Heart right ventricle (tissue), 16 donors: ENCODE data around the gene GLCE. TPM values are rescaled to one million over a fixed set of nuclear protein-coding genes. Genes with fewer than 3 reads are reported as not detected.

Experiments
- ATAC-seq, 8 donors: fragments of 200-7000 bp; cut with Tn5 transposase; one replicate each; pipeline ENCODE4 v1.9.1; 2020; ENCODE audit warnings: mild to moderate bottlenecking in 8 of 8, moderate library complexity in 8 of 8, moderate number of reproducible peaks in 1 of 8
- DNase-seq, 2 donors: peaks; one replicate each; pipeline ENCODE4 v3.0.0-alpha.2; 2020
- H3K27ac ChIP-seq, 10 donors: fragments of 200-600 bp; sonication (generic) in 2 of 10; one replicate each; pipeline versions ENCODE4 v1.5.0 to v1.8.0; 2020 to 2022; ENCODE audit warnings: mild to moderate bottlenecking in 3 of 10
- H3K27me3 ChIP-seq, 7 donors: fragments of 200-600 bp; one replicate each; pipeline ENCODE4 v1.8.0; 2021 to 2022; ENCODE audit warnings: mild to moderate bottlenecking in 2 of 7
- H3K36me3 ChIP-seq, 9 donors: fragments of 200-600 bp; sonication (generic) in 1 of 9; one replicate each; pipeline versions ENCODE4 v1.5.0 to v1.8.0; 2020 to 2022; ENCODE audit warnings: mild to moderate bottlenecking in 2 of 9
- H3K4me1 ChIP-seq, 9 donors: fragments of 200-600 bp; sonication (generic) in 1 of 9; one replicate each; pipeline versions ENCODE4 v1.5.0 to v1.8.0; 2020 to 2022; ENCODE audit warnings: mild to moderate bottlenecking in 4 of 9
- H3K4me3 ChIP-seq, 10 donors: fragments of 200-600 bp; sonication (generic) in 2 of 10; one replicate each; pipeline versions ENCODE4 v1.5.0 to v1.8.0; 2020 to 2022; ENCODE audit warnings: mild to moderate bottlenecking in 7 of 10, moderate library complexity in 2 of 10
- H3K9me3 ChIP-seq, 11 donors: fragments of 200-600 bp in 10 of 11; sonication (generic) in 2 of 11; one replicate each; pipeline versions ENCODE4 v1.5.0 to v1.8.0; 2013 to 2022; ENCODE audit warnings: mild to moderate bottlenecking in 2 of 11, control low read depth in 1 of 11, moderate library complexity in 1 of 11
- CTCF ChIP-seq, 9 donors: fragments of 200-600 bp; sonication (generic) in 2 of 9; IDR thresholded peaks; one replicate each; pipeline versions ENCODE4 v1.5.0 to v1.8.0; 2021 to 2022; ENCODE audit warnings: antibody characterized with exemption in 9 of 9, mild to moderate bottlenecking in 5 of 9, moderate library complexity in 1 of 9
- WGBS, 2 donors: extraction: QIAGEN DNeasy Blood & Tissue Kit; methylation state at CpG; one replicate each; pipeline ENCODE4 v1.1.7; 2013; ENCODE audit warnings: inconsistent platforms in 1 of 2; 5-methylcytosine and 5-hydroxymethylcytosine counted together
- intact Hi-C, 10 donors: fragments of 100-400 bp; cut with DNase I; formaldehyde crosslinking; loops; one replicate each; pipeline versions ENCODE4 v1.11.1 to v1.14.2; 2022
- polyA plus RNA-seq, 2 donors: library from polyadenylated mRNA; stranded (reverse); fragments of 200-250 nt; gene quantifications; one replicate each; pipeline ENCODE4 v1.2.3, GENCODE V29; 2013
- total RNA-seq, 10 donors: library from RNA; stranded (reverse); fragmentation: NEBNext Ultra II Directional in 3 of 10; extraction: Animal tissue kit (Norgen Biotek cat#: 25700) in 3 of 10; gene quantifications; one replicate each; pipeline versions ENCODE4 v1.2.1 to v1.2.4, GENCODE V29; 2021 to 2023
- donor health status: Arrhythmogenic right ventricular cardiomyopathy.
- donor health status: ischemic (EF 13 %, LVEDD 7.1; RV severe dilation, severe dysfunction).
- donor health status: healthy with polysubstance abuse.
- donor health status: DM: no; HTN: yes; CAD: no.
- donor health status: DM: no; HTN: no; CAD: no.
- donor health status: ischemic (EF 25% LVEDD 6.9; RV normal size, moderate dysfunction).
- donor health status: ischemic (EF 25% LVEDD 5.7; RV mildly dilated, moderate dysfunction).
- donor health status: healthy.
- donor health status: DM: yes; HTN: yes; CAD: no.
- donor health status: Ischemic cardiomyopathy.
- donor health status: ischemic (EF 35%, LVEDD 5.7; RV mildly dilated, moderate dysfunction).
- donor health status: nonischemic (EF 11% LVEDD 7.7; RV severe dilation, severe dysfunction).
- donor health status: DM: yes; HTN: yes; CAD: no.
- donor health status: PGD.
- donor health status: ischemic (EF 29% LVEDD 5.4; RV normal size, mild dysfunction).
- donor health status: nonischemic (EF 23%, LVEDD 6.1; RV moderate dilation, normal function).

Gene GLCE
- total and polyA plus RNA-seq, 12 donors = 5.4 to 13.3 (median 7.5) TPM

DNA sequence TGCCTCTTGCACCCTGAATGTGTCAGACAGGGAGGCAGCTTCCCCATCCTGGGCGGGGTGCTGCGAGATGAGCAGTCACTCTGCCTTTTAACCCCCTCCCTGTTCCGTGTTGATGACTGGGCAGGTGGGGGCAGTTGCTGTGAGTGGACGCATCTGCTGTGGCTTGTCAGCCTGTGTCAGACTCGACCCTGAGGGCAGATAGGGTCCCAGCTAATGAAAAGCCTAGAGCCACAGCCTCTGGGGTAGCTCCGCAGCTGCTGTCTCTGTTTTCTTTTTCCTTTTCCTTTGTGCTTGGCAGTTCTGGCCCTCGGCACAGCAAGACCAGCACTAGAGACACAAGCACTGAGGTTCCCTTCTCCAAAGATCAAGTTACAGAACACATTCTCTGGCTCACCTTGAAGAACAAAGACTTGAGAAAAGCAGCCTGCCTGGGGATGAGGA, 43.0 kb upstream of the GLCE start:
- intact Hi-C loops = no loop called here
- no peak for DNase-seq
- no peaks in the 10 kb centered on the region for H3K9me3 ChIP-seq
- no peak overlapping the region for H3K4me3 ChIP-seq
- no peak for TF ChIP-seq CTCF (IDR thresholded peaks at IDR 0.05)
- H3K27ac ChIP-seq = no peak overlapping the region
- no peaks in the 10 kb centered on the region for H3K36me3 ChIP-seq
- 63 to 65% methylated on average over 7 of the region's 7 CpGs for WGBS, 2 donors
- peaks cover 0 to 5% (median 0%) of the 10 kb centered on the region in 9 donors for H3K4me1 ChIP-seq
- no peak for ATAC-seq
- H3K27me3 ChIP-seq = peaks cover 0 to 17% (median 4%) of the 10 kb centered on the region in 7 donors

GRCh38 chr15:69118089-69118488, 42.3 kb upstream of the GLCE start:
- H3K4me3 ChIP-seq = no peak overlapping the region
- no peak for TF ChIP-seq CTCF (IDR thresholded peaks at IDR 0.05)
- peaks cover 0 to 5% (median 0%) of the 10 kb centered on the region in 9 donors for H3K4me1 ChIP-seq
- H3K27ac ChIP-seq = no peak overlapping the region
- 67 to 71% methylated on average over 4 of the region's 4 CpGs for WGBS, 2 donors
- ATAC-seq = peak in 1 of 8 donors; percentile 39
- H3K36me3 ChIP-seq = no peaks in the 10 kb centered on the region
- peaks cover 0 to 17% (median 4%) of the 10 kb centered on the region in 7 donors for H3K27me3 ChIP-seq
- intact Hi-C loops = no loop called here
- no peaks in the 10 kb centered on the region for H3K9me3 ChIP-seq
- DNase-seq = no peak

DNA sequence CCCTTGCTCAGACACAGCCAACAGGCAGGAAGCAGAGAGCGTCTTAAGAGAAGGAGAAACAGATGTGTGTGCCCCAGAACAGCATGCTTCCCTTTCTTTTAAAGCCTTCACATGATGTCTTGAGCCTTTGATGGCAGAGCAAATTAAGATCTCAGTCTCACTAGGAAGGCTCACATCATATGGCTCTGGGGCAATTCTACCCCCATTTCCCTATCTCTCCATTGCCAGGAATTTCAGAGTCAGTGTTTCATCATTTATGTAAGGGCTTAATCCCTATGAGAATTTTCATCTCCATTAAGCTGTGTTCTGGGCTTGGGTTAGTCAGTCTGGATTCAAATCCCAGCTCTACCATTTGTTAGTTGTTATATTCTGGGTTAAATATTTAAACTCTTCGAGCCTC, 41.4 kb upstream of the GLCE start:
- H3K27ac ChIP-seq = no peak overlapping the region
- H3K4me3 ChIP-seq = no peak overlapping the region
- H3K9me3 ChIP-seq = no peaks in the 10 kb centered on the region
- ATAC-seq = no peak
- peaks cover 0 to 5% (median 0%) of the 10 kb centered on the region in 9 donors for H3K4me1 ChIP-seq
- WGBS, 2 donors = 77 to 85% methylated on average over 2 of the region's 2 CpGs
- DNase-seq = no peak
- peaks cover 0 to 9% (median under 1%) of the 10 kb centered on the region in 7 donors for H3K27me3 ChIP-seq
- TF ChIP-seq CTCF (IDR thresholded peaks at IDR 0.05) = no peak
- H3K36me3 ChIP-seq = no peaks in the 10 kb centered on the region
- intact Hi-C loops = no loop called here

DNA sequence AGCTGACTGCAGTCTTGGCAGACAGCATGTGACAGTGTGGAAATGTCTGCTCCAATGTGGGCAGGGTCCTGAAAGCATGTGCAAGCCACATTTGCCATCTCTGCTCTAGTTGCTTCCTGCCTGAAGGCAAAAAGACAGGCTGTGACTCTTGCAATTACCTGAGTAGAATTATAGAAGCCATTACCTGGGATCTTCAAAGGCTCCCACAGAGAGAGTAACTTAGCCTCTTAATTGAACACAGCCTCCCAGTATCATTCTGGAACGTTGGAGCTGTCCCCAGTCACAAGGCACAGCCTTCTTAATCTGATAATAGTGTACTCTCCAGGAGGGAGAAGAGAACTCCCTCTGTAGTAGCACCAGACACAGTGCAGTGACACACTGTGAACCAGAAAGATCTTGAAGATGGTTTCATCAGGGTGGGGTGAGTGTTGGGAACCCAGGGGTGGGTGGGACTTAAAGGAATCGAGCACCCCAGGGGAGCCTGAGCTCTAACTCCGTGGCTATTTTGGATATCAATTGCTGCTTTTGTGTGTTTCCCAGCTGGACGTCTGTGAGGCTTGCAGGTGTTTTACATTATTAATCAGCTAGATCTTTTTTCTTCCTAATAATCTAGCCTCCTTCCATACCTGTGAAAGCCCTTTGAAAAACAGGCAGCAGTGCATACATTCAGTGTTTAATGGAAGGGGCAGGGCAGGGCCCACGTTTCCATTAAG, 40.6 kb upstream of the GLCE start:
- DNase-seq = no peak
- no peaks in the 10 kb centered on the region for H3K9me3 ChIP-seq
- intact Hi-C loops = no loop called here
- H3K36me3 ChIP-seq = no peaks in the 10 kb centered on the region
- ATAC-seq = no peak
- peaks cover 0 to 9% (median 0%) of the 10 kb centered on the region in 7 donors for H3K27me3 ChIP-seq
- TF ChIP-seq CTCF (IDR thresholded peaks at IDR 0.05) = no peak
- peaks cover 0 to under 1% (median 0%) of the 10 kb centered on the region in 9 donors for H3K4me1 ChIP-seq
- no peak overlapping the region for H3K27ac ChIP-seq
- 61 to 71% methylated on average over 5 of the region's 5 CpGs for WGBS, 2 donors
- H3K4me3 ChIP-seq = no peak overlapping the region
